H1 (cell line): ENCODE measurements around the gene CUEDC2.

ENCODE experiments used
- E2F6 ChIP-seq: IDR thresholded peaks from 2 replicates; pipeline ENCODE4 v1.6.1; 2012; ENCODE audit warnings: inconsistent platforms
- POLR2A ChIP-seq, 2 experiments: IDR thresholded peaks; 1 replicate in 1 of 2; 2 replicates in 1 of 2; pipeline ENCODE4 v1.6.1; 2011; ENCODE audit warnings: low read depth in 2 of 2, low read length in 2 of 2, mild to moderate bottlenecking in 2 of 2; ENCODE audit errors: control extremely low read depth in 1 of 2
- TF ChIP-seq, protein P1 (sequence below), 3 experiments: IDR thresholded peaks; 1 replicate in 2 of 3; 2 replicates in 1 of 3; pipeline versions ENCODE4 v1.5.1 to v1.6.1; 2011; ENCODE audit warnings: low read length in 3 of 3, mild to moderate bottlenecking in 3 of 3, inconsistent platforms in 2 of 3, low read depth in 1 of 3, moderate library complexity in 1 of 3; ENCODE audit not compliant: insufficient read depth in 1 of 3; ENCODE audit errors: control extremely low read depth in 1 of 3

GRCh38 chr10:102405632-102406031 lies 26.7 kb downstream of the CUEDC2 start:
- TF ChIP-seq, protein P1, sequence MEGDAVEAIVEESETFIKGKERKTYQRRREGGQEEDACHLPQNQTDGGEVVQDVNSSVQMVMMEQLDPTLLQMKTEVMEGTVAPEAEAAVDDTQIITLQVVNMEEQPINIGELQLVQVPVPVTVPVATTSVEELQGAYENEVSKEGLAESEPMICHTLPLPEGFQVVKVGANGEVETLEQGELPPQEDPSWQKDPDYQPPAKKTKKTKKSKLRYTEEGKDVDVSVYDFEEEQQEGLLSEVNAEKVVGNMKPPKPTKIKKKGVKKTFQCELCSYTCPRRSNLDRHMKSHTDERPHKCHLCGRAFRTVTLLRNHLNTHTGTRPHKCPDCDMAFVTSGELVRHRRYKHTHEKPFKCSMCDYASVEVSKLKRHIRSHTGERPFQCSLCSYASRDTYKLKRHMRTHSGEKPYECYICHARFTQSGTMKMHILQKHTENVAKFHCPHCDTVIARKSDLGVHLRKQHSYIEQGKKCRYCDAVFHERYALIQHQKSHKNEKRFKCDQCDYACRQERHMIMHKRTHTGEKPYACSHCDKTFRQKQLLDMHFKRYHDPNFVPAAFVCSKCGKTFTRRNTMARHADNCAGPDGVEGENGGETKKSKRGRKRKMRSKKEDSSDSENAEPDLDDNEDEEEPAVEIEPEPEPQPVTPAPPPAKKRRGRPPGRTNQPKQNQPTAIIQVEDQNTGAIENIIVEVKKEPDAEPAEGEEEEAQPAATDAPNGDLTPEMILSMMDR (IDR thresholded peaks at IDR 0.05; ENCODE audit: control extremely low read depth in 1 of 3, insufficient read depth in 1 of 3, low read depth in 1 of 3, low read length in 3 of 3) = no peak
- no peak for TF ChIP-seq E2F6
- TF ChIP-seq POLR2A (IDR thresholded peaks at IDR 0.05; ENCODE audit: control extremely low read depth in 1 of 2, low read depth in 2 of 2, low read length in 2 of 2) = no peak
